SH-SY5Y (cell line): ENCODE data around the gene SHROOM4.

Experiments used
- GATA2 ChIP-seq: IDR thresholded peaks from 2 replicates; pipeline ENCODE4 v1.6.1; 2011; ENCODE audit warnings: mild to moderate bottlenecking, low read depth, low read length
- GATA3 ChIP-seq: IDR thresholded peaks from 2 replicates; pipeline ENCODE4 v1.6.1; 2011; ENCODE audit warnings: low read depth, mild to moderate bottlenecking, low read length, moderate library complexity

DNA sequence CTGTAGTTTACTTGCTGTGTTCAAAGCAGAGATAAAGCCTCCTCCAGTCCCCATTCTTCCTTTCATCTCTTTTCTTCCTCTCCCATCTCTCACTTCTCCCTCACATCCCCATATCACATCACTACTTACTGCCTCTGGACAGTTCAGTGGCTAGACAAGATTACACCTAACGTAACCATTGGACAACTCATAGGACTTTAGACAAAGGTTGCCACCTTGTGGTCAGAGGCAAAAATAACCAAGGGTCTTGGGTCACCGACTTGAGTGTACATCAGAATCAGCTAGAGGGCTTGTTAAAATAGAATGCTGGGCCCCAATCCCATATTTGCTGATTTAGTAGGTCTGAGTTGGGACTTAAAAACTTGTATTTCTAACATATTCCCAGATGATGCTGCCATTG lies 234.0 kb downstream of the SHROOM4 start:
- TF ChIP-seq GATA3 (no peak), GATA2 (no peak)
